ENCODE measurements around the gene PANK4. TPM values are rescaled to one million over a fixed set of nuclear protein-coding genes. Genes with fewer than 3 reads are reported as not detected.
A peak's percentile ranks its signal among the peaks of the same experiment; 100 is the strongest.

The PANK4 gene
- total and polyA plus RNA-seq, 9 of the 15 experiments (the other 6 are each of a cell fraction or from before 2014, with no cell fraction given), result 0.93 to 55.6 (median 31.5) TPM

- no peak for TF ChIP-seq RERE (CRISPR knock-in tag; IDR thresholded peaks at IDR 0.05; ENCODE audit: borderline replicate concordance)
- no peak for TF ChIP-seq THAP12 (CRISPR knock-in tag; IDR thresholded peaks at IDR 0.05)
- TF ChIP-seq TRIM28 (IDR thresholded peaks at IDR 0.05), result no peak
- TF ChIP-seq KLF10 (CRISPR knock-in tag; IDR thresholded peaks at IDR 0.05), result no peak
- TF ChIP-seq PTRF (tag; IDR thresholded peaks at IDR 0.05), result no peak
- TF ChIP-seq THRB (CRISPR knock-in tag; conservative IDR thresholded peaks at IDR 0.05), result no peak
- TF ChIP-seq SRSF1 (IDR thresholded peaks at IDR 0.05; ENCODE audit: low read depth, low read length), result no peak
- TF ChIP-seq MBD2 (IDR thresholded peaks at IDR 0.05; ENCODE audit: borderline replicate concordance, low read depth), result no peak
- TF ChIP-seq ELK1 (CRISPR knock-in tag; IDR thresholded peaks at IDR 0.05), result no peak
- no peak for TF ChIP-seq POLR2B (IDR thresholded peaks at IDR 0.05; ENCODE audit: low read depth, partially characterized antibody)
- TF ChIP-seq U2AF2 (optimal IDR thresholded peaks at IDR 0.05; ENCODE audit: low read depth, low read length), result no peak
- TF ChIP-seq ZFP1 (CRISPR knock-in tag; IDR thresholded peaks at IDR 0.05), result no peak
- TF ChIP-seq CAMTA2 (CRISPR knock-in tag; conservative IDR thresholded peaks at IDR 0.05), result no peak
- no peak for TF ChIP-seq HMBOX1 (IDR thresholded peaks at IDR 0.05)
- peak; percentile 57; the same call in 1 of the 2 replicates for TF ChIP-seq ELF2 (CRISPR knock-in tag; IDR thresholded peaks at IDR 0.05)
- TF ChIP-seq FOXM1 (IDR thresholded peaks at IDR 0.05; ENCODE audit: low read depth), result no peak
- TF ChIP-seq FOXM1 (CRISPR knock-in tag; IDR thresholded peaks at IDR 0.05; ENCODE audit: low read depth), result no peak
- TF ChIP-seq HMG20B (CRISPR knock-in tag; IDR thresholded peaks at IDR 0.05), result no peak
- TF ChIP-seq RFX1 (IDR thresholded peaks at IDR 0.05), result no peak
Measured at GRCh38 chr1:2548068-2548589, 21.7 kb upstream of the PANK4 start (continued).
